CD4-positive, alpha-beta T cell (primary cell): ENCODE results near the gene IL13RA1. TPM values are rescaled to one million over a fixed set of nuclear protein-coding genes. Genes with fewer than 3 reads are reported as not detected.

Source experiments
- ATAC-seq: fragments of 200-7000 bp; cut with Tn5 transposase; one replicate; pipeline ENCODE4 v1.10.0; 2022; ENCODE audit warnings: mild to moderate bottlenecking; ENCODE audit not compliant: poor library complexity
- CTCF ChIA-PET: fragments of 350-600 bp; sonication (Branson Sonifier 250); formaldehyde crosslinking; loops from one replicate; lab custom pipeline; 2021; ENCODE audit warnings: antibody characterized with exemption, inconsistent platforms; lab: Charles Lee
- POLR2A ChIA-PET: fragments of 350-600 bp; sonication (Branson Sonifier 250); formaldehyde crosslinking; loops from one replicate; lab custom pipeline; 2021; ENCODE audit warnings: antibody characterized with exemption, inconsistent platforms; lab: Charles Lee
- DNase-seq, 14 experiments: peaks; one replicate each; pipeline ENCODE4 v3.0.0-alpha.2; 2013 to 2020; ENCODE audit warnings: mixed read lengths in 2 of 14
- H3K27ac ChIP-seq, 2 donors: one replicate each; pipeline versions ENCODE4 v1.5.1 to v1.7.0; 2013; ENCODE audit warnings: low read length in 2 of 2, low read depth in 1 of 2, mild to moderate bottlenecking in 1 of 2
- H3K27me3 ChIP-seq, 2 experiments: 1 replicate in 1 of 2; 2 replicates in 1 of 2; pipeline versions ENCODE4 v1.6.1 to v1.7.0; 2013; ENCODE audit warnings: low read length in 2 of 2, control low read depth in 1 of 2, mild to moderate bottlenecking in 1 of 2, moderate library complexity in 1 of 2; ENCODE audit not compliant: insufficient read depth in 2 of 2, control insufficient read depth in 1 of 2
- H3K36me3 ChIP-seq: one replicate; pipeline ENCODE4 v1.6.1; 2013; ENCODE audit warnings: low read length, control low read depth; ENCODE audit not compliant: insufficient read depth
- H3K4me1 ChIP-seq: one replicate; pipeline ENCODE4 v1.6.1; 2013; ENCODE audit warnings: low read length, control low read depth; ENCODE audit not compliant: insufficient read depth
- H3K4me3 ChIP-seq: one replicate; pipeline ENCODE4 v1.5.1; 2013; ENCODE audit warnings: mild to moderate bottlenecking, low read length, moderate library complexity
- H3K9me3 ChIP-seq, 2 experiments: 1 replicate in 1 of 2; 2 replicates in 1 of 2; pipeline versions ENCODE4 v1.6.1 to v1.7.0; 2013; ENCODE audit warnings: low read length in 2 of 2, mild to moderate bottlenecking in 2 of 2, control low read depth in 1 of 2, moderate library complexity in 1 of 2; ENCODE audit not compliant: control insufficient read depth in 1 of 2, insufficient read depth in 1 of 2
- H3K27ac Mint-ChIP-seq: one replicate; pipeline ENCODE4 v1.8.0; 2020; ENCODE audit warnings: mixed read lengths
- H3K27me3 Mint-ChIP-seq: one replicate; pipeline ENCODE4 v1.8.0; 2021; ENCODE audit warnings: mixed read lengths
- H3K36me3 Mint-ChIP-seq: one replicate; pipeline ENCODE4 v1.8.0; 2021; ENCODE audit warnings: low read depth, mixed read lengths
- H3K4me1 Mint-ChIP-seq: one replicate; pipeline ENCODE4 v1.8.0; 2021; ENCODE audit warnings: low read depth, mixed read lengths
- H3K4me3 Mint-ChIP-seq: one replicate; pipeline ENCODE4 v1.8.0; 2020; ENCODE audit warnings: mild to moderate bottlenecking, mixed read lengths
- H3K9me3 Mint-ChIP-seq: one replicate; pipeline ENCODE4 v1.8.0; 2020; ENCODE audit warnings: mixed read lengths
- CTCF ChIP-seq: fragments of 200-600 bp; IDR thresholded peaks from one replicate; pipeline ENCODE4 v1.8.0; 2022; ENCODE audit warnings: antibody characterized with exemption, mild to moderate bottlenecking
- intact Hi-C, 2 experiments: fragments of 100-400 bp; cut with DNase I in 1 of 2; cut with micrococcal nuclease in 1 of 2; formaldehyde crosslinking; loops; one replicate each; pipeline versions ENCODE4 v1.15.1 to v1.9.0; 2023 to 2025; cut with DNase I, micrococcal nuclease
- total RNA-seq, 174 experiments: library from RNA in 2 of 174; stranded (reverse) in 2 of 174; gene quantifications; one replicate each; pipeline ENCODE4 v1.2.3 and lab custom pipeline; 2021 to 2026

IL13RA1 gene
- total RNA-seq, 2 experiments from 2014 or later, result 0.69 to 0.78 TPM

- no peaks in the 10 kb centered on the region for H3K36me3 Mint-ChIP-seq
- TF ChIP-seq CTCF, result no peak
- no peak overlapping the region for H3K27ac ChIP-seq
- H3K27ac Mint-ChIP-seq, result no peak overlapping the region
- peaks cover 26% of the 10 kb centered on the region for H3K27me3 Mint-ChIP-seq
- ATAC-seq (no peak), DNase-seq (no peak)
- CTCF ChIA-PET, result no interaction called here
- H3K36me3 ChIP-seq, result no peaks in the 10 kb centered on the region
- H3K4me1 ChIP-seq, result no peaks in the 10 kb centered on the region
- no peaks in the 10 kb centered on the region for H3K4me1 Mint-ChIP-seq
- H3K27me3 ChIP-seq, result no peaks in the 10 kb centered on the region
- POLR2A ChIA-PET, result no interaction called here
- no peak overlapping the region for H3K4me3 ChIP-seq
- no peaks in the 10 kb centered on the region for H3K9me3 ChIP-seq
- H3K4me3 Mint-ChIP-seq, result no peak overlapping the region
- intact Hi-C loops, result no loop called here
- no peaks in the 10 kb centered on the region for H3K9me3 Mint-ChIP-seq
Measured at GRCh38 chrX:118736394-118737010, 9.1 kb downstream of the IL13RA1 start.

GRCh38 chrX:118739577-118739976, 12.2 kb downstream of the IL13RA1 start:
- POLR2A ChIA-PET, result no interaction called here

GRCh38 chrX:118740276-118740889, 13.0 kb downstream of the IL13RA1 start:
- ChIA-PET POLR2A (no interaction called here), CTCF (no interaction called here)
- no peaks in the 10 kb centered on the region for H3K9me3 ChIP-seq
- Mint-ChIP-seq H3K9me3 (no peaks in the 10 kb centered on the region), H3K27me3 (peaks cover 10% of the 10 kb centered on the region), H3K36me3 (no peaks in the 10 kb centered on the region), H3K27ac (no peak overlapping the region), H3K4me1 (no peaks in the 10 kb centered on the region), H3K4me3 (no peak overlapping the region)
- no peaks in the 10 kb centered on the region for H3K27me3 ChIP-seq
- no peak overlapping the region for H3K27ac ChIP-seq
- DNase-seq (no peak), ATAC-seq (no peak)
- intact Hi-C loops, result no loop called here
- no peak for TF ChIP-seq CTCF
- no peaks in the 10 kb centered on the region for H3K4me1 ChIP-seq
- H3K36me3 ChIP-seq, result no peaks in the 10 kb centered on the region
- no peak overlapping the region for H3K4me3 ChIP-seq

More at GRCh38 chrX:118739577-118739976, 12.2 kb downstream of the IL13RA1 start:
- no peaks in the 10 kb centered on the region for H3K9me3 ChIP-seq
- H3K27ac ChIP-seq, result no peak overlapping the region
- no peaks in the 10 kb centered on the region for H3K4me1 ChIP-seq
- Mint-ChIP-seq H3K9me3 (no peaks in the 10 kb centered on the region), H3K4me1 (no peaks in the 10 kb centered on the region), H3K36me3 (no peaks in the 10 kb centered on the region), H3K27me3 (peaks cover 18% of the 10 kb centered on the region), H3K4me3 (no peak overlapping the region), H3K27ac (no peak overlapping the region)
- no peaks in the 10 kb centered on the region for H3K27me3 ChIP-seq
- ATAC-seq, result no peak
- CTCF ChIA-PET, result no interaction called here
- TF ChIP-seq CTCF, result no peak
- DNase-seq, result no peak
- intact Hi-C loops, result no loop called here
- H3K4me3 ChIP-seq, result no peak overlapping the region
- H3K36me3 ChIP-seq, result no peaks in the 10 kb centered on the region
